NCI-H187 (cell line): Measurements from ENCODE around the gene GABRB2.
A peak's percentile ranks its signal among the peaks of the same experiment; 100 is the strongest.

Experiments
- DNase-seq, 2 experiments: peaks; one replicate each; lab custom pipeline; 2025; lab: John Stamatoyannopoulos, UW

The GABRB2 gene

DNA sequence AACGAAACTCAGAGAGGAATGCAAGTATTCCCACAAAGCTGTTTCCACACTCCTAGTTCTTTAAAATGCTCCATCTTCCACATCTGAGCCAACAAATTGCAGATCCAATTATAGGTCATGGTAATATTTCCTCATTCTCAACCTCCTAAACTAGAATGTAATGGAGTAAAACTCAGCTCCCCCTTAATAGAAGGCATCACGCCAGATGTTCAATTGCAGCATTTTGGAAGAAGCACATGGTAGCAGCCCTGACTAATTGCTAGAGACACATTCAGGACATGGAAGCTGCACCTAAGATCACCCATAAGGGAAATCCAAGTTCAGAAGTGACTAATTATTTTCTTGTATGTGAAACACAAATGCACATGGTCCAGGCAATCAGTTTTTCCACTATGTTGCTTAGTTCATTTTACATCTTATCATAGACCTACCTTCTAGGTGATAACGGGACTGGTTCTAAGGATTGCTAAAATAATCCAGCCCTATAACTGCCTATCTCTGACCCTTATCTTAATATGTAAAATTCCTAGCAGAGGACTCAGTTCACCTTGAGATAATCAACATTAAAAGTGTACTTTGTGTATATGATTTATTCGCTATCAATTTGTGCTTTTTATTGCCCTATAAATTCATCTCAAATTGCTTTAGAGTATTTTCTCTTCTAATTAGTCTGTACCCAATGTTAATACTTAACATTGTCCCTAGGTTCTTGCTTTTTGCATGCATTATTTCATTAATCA lies 75.1 kb downstream of the GABRB2 start:
- no peak for DNase-seq

GRCh38 chr5:161467703-161468102 lies 78.8 kb downstream of the GABRB2 start:
- DNase-seq, result no peak

DNA sequence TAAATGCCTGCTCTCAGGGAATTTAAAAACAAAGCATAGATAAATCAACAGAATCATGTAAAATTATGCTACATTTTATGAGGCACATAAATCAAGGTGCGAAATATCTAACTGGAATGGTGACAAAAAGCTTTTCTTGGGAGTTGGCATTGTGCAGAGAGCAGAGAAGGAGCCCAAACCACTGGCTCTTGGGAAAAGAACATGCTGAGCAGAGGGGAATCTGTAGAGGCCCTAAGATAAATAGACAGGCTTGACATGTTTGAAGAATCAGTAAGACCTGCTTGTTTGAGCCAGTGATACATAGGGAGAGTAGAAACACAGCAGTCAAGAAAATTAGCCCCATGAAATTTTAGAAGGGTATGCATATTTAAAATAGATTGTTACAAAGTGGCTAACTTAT lies 85.8 kb downstream of the GABRB2 start:
- no peak for DNase-seq

DNA sequence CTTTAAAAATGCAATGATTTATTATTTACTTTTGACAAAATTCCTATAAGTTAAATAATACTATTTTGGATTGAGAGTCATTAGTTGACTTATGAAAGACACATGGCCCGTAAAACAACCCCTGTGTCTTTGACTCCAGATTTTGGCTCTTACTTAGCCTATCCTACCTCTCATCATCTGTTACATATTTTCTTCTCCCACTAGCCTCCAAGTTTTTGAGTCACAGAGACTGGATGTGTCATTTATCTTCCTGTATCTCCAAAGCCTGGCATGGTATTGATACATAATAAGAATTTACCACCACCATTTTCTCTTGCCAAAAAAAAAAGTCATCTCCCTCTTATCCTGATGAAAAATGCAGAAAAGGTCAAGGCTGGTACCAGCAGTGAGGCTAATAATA lies 99.9 kb downstream of the GABRB2 start:
- DNase-seq, result no peak

GRCh38 chr5:161442471-161442870 lies 104.1 kb downstream of the GABRB2 start:
- no peak for DNase-seq

- DNase-seq, result peak in 1 of 2 experiments; percentile 13
Measured at GRCh38 chr5:161432798-161433197, 113.7 kb downstream of the GABRB2 start.

DNA sequence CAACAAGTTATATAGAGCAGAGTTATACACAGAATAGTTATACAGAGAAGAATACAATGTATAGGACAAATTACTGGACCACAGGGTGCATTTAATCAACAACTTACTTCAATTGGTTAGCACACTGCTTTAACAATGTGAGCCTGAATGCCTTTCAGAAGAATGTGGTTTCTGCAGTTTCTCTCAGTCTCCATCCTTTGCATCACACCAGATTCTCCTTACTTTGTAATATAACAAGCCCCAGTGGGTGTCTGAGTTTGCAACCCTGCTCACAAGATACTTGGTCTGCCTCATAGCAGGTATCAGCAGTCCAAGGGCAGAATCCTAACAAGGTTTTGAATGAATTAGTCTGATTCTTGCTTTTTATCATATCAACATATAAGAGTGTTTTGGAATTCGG lies 114.6 kb downstream of the GABRB2 start:
- DNase-seq, result no peak

DNA sequence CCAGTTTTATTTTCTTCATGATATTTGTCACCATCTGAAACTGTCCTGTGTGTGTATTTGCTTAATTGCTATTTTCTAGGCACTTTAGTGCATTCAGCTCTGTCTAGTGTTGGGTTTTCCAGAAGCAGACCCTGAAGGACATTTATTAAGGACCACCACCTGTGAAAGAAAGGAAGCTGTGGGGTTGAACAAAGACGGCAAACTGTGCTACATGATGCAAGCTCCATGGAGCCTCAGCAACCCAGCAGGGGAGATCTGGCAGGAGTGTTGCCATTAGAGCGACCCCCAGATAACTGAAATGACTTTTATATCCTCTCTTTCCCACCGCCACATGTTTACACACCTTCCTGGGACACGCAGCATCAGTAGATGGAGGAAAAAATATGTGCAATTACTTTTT lies 125.5 kb downstream of the GABRB2 start:
- no peak for DNase-seq

DNA sequence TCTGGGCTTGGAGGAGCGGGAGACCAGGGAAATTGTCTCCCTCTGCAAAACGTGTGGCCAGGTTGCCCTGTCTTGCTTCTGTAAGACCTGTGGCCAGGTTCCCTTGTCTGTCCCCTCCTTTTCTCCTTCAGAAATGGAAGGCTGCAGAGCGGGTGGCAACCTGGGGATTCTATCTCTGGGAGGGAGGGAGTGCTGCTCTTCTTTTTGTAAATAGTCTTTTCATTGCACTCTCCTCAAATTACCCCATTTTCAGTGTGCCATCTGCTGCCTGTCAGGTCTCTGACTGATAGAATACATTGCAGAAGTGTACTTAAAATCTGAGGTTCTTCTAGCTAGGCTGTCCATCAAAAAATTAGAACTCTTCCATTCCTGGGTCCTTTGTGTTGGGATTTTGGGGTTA lies 126.0 kb downstream of the GABRB2 start:
- DNase-seq, result no peak

- no peak for DNase-seq
Measured at GRCh38 chr5:161414896-161415295, 131.6 kb downstream of the GABRB2 start.

DNA sequence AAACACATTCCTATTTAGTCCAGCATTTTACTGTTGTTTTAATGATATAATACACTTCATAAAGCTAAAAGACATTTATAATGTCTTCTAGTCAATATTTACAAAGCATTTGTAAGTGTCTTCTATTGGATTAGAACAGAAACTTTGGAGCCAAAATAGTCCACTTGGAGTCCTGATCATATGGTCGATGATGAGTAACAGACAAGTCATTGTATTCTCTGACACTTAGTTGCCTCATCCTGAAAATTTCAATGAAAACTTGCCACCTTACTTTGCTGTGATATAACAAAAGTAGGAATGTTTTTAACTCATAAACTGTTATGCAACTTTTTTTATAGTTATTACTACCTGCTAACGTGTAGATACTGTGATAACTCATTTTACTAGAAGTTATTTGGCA lies 132.5 kb downstream of the GABRB2 start:
- DNase-seq, result no peak

DNA sequence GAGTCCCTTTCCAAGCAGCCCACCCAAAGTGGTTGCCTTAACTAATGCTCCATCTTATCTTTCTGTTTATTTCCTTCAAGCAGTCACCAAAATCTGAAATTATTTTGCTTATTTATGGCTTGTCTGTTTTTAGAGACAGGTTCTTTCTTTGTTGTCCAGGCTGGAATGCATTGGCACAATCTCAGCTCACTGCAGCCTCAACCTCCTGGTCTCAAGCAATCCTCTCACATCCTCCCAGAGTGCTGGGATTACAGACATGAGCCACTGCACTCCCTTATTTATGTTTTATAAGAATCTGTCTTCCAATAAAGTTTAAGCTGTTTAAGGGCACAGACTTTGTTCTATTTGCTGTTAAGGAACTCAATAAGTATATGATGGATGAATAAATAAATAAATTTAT lies 133.7 kb downstream of the GABRB2 start:
- no peak for DNase-seq

- no peak for DNase-seq
Measured at GRCh38 chr5:161411156-161411555, 135.4 kb downstream of the GABRB2 start.

DNA sequence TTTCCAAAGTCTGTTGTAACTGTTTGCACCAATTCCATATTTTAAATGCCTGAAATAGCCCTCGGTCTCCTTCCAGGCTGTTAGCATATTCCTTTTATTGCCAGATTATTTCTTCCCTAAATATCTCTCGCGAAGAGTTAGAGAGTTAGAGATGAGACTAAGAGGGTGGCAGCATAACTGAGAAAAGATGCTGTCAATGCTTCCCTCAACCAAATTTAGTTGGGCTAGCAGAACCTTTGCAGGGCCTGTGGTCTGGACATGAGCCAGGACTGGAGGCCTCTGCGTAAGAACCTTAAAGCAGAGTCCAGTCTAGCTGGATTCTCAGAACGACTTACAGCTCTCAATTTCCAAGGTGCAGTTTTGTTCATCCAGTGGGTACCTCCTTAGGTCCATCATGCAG lies 135.9 kb downstream of the GABRB2 start:
- no peak for DNase-seq

- no peak for DNase-seq
Measured at GRCh38 chr5:161409471-161409870, 137.1 kb downstream of the GABRB2 start.

DNA sequence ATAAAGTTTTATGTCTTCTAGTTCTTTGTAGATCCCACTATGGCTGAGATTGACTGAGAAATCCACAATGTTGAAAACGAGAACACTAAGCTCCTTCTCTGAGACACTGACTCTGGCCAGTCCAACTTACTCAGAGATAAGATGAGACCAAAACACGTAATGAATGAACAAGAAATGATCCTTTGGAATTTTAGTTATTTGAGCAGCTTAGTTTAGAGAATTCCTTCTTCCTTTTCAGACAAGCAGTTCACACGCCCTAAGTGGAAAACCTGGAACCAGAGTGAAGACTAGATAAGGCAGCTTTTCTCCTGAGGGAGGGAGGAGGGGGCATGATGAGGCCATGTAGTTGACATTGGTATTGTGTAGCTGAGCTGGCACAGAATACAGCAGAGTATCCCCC lies 139.6 kb downstream of the GABRB2 start:
- DNase-seq, result no peak

- DNase-seq, result no peak
Measured at GRCh38 chr5:161403996-161404395, 142.5 kb downstream of the GABRB2 start.

DNA sequence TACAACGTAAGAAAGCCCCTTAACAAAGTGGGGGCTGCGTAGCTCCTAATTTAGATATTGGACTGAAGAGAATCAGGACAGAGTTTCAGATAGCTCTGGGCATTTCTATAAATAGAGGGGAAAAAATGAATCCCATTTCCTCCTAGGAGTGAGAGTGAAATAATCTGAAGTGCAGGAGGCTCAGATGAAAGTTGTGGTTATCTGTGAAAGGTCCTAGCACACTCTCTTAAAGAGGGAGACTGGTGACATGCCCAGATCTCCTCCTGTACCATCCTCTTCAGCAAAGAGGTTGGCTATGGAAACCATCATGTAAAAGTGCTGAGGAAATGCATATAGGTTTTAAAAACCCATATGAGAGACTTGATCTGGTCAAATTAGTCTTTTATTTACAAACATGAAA lies 143.4 kb downstream of the GABRB2 start:
- DNase-seq, result no peak

GRCh38 chr5:161400583-161400982 lies 145.9 kb downstream of the GABRB2 start:
- DNase-seq, result peak; percentile 48 to 80

DNA sequence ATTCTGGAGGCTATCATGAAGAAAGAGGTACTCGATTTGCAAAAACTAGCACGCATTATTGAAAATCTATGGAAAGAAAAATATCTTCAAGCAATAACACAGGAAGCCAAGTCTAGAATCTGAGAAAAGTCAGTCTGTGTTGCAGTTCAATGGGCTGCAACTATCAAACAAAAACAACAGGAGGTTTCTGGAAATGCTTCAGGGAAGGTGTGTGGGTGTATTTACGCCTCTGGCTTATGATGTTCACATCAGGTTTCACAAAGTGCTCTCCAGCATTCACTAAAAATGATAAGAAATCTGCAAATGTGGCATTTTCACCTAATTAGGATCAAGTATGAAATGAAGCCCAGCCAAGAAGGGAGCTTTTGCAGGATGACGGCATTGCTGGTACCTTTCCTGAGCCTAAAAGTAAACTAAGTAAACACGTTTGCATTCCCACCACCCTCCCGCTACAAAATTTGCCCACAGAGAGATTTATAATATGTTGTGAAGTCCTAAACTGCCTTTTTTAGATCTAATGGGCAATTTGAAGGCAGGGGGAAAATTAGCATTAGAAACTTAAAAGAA lies 146.4 kb downstream of the GABRB2 start:
- peak in 1 of 2 experiments; percentile 40 for DNase-seq

- no peak for DNase-seq
Measured at GRCh38 chr5:161397448-161397847, 149.1 kb downstream of the GABRB2 start.

DNA sequence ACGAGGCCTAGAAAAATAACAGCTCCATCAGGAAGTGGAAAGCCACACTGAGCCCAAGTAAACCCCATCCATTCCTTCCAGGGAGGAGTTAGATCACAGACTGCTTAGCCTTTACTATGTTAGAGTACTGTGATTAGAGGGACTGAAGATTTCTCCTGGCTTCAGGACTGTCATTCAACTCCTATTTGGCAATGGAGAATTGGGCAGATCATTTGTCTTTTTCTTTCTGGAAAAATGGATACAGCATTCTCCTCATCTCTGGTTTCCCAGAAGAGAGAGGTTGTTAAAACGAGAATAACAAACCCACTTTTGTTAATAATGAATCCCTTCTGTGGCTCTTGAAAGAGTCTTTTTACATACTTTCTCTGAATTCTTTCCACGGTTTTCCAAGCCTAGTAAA lies 150.4 kb downstream of the GABRB2 start:
- no peak for DNase-seq

- DNase-seq, result no peak
Measured at GRCh38 chr5:161391724-161392123, 154.8 kb downstream of the GABRB2 start.

DNA sequence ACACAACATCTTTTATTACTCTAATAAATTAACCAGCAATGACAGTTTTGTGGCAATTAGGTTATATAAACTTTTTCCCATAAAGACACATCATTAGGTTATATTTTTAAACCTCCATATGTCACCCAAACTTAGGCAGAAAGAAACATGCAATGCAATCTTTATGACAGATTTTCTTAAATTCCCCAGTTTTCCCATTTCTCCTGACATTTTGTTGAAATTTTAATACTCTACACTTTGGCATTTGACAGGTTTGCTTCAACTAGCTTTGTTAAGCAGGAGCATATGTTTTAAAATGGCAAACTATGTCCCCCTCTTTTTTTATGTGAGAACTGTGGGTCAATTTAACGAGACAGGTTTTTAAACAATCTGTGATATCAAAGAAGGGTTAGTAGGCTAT lies 155.5 kb downstream of the GABRB2 start:
- DNase-seq, result no peak
